Dermis microvascular lymphatic vessel endothelial cell (primary cell): ENCODE results near the gene CXorf58. TPM values are rescaled to one million over a fixed set of nuclear protein-coding genes. Genes with fewer than 3 reads are reported as not detected.
"Not testable (repeated sequence)": the region's sequence is repeated elsewhere in the genome, so short reads cannot be mapped to it uniquely, and the experiment has no call there.

Experiments
- DNase-seq, 2 donors: peaks; one replicate each; pipeline versions ENCODE4 v3.0.0 to v3.0.0-alpha.2; 2010; ENCODE audit warnings: low read depth in 2 of 2
- total RNA-seq: library from RNA; depleted of rRNA; stranded (reverse); fragments of >200 nt; gene quantifications from 2 replicates; pipeline ENCODE4 v1.2.1, GENCODE V29; 2014

CXorf58 gene
- total RNA-seq, 1 donor from 2014 or later = not detected

- DNase-seq = peak in 1 of 2 donors; percentile 2
Measured at GRCh38 chrX:23952984-23953907, 45.4 kb downstream of the CXorf58 start.

- DNase-seq = no peak
Measured at GRCh38 chrX:23953908-23954269, 46.1 kb downstream of the CXorf58 start.

GRCh38 chrX:23954396-23954795, 46.6 kb downstream of the CXorf58 start:
- DNase-seq = no peak

GRCh38 chrX:23959781-23960180, 52.0 kb downstream of the CXorf58 start:
- DNase-seq = no peak

- no peak for DNase-seq
Measured at GRCh38 chrX:23964191-23964590, 56.4 kb downstream of the CXorf58 start.

GRCh38 chrX:23965630-23966029, 57.8 kb downstream of the CXorf58 start:
- DNase-seq = not testable (repeated sequence)

GRCh38 chrX:23978491-23978890, 70.7 kb downstream of the CXorf58 start:
- DNase-seq = no peak

- DNase-seq = no peak
Measured at GRCh38 chrX:23980011-23980441, 72.2 kb downstream of the CXorf58 start.

- DNase-seq = no peak
Measured at GRCh38 chrX:23981222-23981621, 73.4 kb downstream of the CXorf58 start.

GRCh38 chrX:23981711-23982110, 73.9 kb downstream of the CXorf58 start:
- DNase-seq = no peak

- DNase-seq = no peak
Measured at GRCh38 chrX:23982891-23983290, 75.1 kb downstream of the CXorf58 start.

Other genes starting within 250 kb of the CXorf58 start
- gene PRDX4, start 240.5 kb upstream of the CXorf58 start, total RNA-seq = 174 and 211 TPM in 2 replicates
- gene ACOT9, start 164.7 kb upstream of the CXorf58 start, total RNA-seq = 66.4 and 70.7 TPM in 2 replicates
- gene SAT1, start 124.8 kb upstream of the CXorf58 start, total RNA-seq = 211 and 283 TPM in 2 replicates
- gene APOO, start 68 bp upstream of the CXorf58 start, total RNA-seq = 5.6 and 5.9 TPM in 2 replicates
- 5.9 and 8.3 TPM in 2 replicates for gene KLHL15, start 119.2 kb downstream of the CXorf58 start, total RNA-seq
- 254 and 302 TPM in 2 replicates for gene EIF2S3, start 146.9 kb downstream of the CXorf58 start, total RNA-seq
- 47.4 and 57.3 TPM in 2 replicates for gene ZFX, start 241.7 kb downstream of the CXorf58 start, total RNA-seq